Measurements from ENCODE around the gene MS4A10. TPM values are rescaled to one million over a fixed set of nuclear protein-coding genes. Genes with fewer than 3 reads are reported as not detected.

MS4A10 gene
- total and polyA plus RNA-seq, 9 of the 15 experiments (the other 6 are each of a cell fraction or from before 2014, with no cell fraction given): not detected

DNA sequence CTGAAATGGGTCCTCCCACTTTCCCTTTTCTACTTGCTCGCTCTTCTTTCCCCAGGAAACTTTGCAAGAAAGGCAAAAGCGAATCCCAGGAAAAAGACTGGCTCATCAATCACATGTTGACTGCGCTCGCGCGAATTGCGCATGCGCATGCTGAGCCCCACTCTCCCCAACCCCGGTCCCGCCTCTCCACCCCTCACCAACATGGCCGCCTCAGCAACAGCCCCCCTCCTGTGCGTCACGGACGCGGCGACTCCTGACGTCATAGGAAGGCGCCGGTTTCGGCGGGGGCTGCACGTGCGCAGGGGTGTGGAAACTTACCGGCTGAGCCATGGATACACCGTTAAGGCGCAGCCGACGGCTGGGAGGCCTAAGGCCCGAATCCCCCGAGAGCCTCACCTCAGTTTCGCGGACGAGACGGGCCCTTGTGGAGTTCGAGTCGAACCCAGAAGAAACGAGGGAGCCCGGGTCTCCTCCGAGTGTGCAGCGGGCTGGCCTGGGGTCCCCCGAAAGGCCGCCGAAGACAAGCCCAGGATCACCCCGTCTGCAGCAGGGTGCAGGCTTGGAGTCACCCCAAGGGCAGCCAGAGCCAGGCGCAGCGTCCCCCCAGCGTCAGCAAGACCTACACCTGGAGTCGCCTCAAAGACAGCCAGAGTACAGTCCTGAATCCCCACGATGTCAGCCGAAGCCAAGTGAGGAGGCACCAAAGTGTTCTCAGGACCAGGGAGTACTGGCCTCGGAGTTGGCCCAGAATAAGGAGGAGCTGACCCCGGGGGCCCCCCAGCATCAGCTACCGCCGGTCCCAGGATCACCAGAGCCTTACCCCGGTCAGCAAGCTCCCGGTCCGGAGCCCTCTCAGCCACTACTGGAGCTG is 56.9 kb downstream of the MS4A10 start, which contains the start of gene CCDC86 (continued):
- TF ChIP-seq, protein P1, sequence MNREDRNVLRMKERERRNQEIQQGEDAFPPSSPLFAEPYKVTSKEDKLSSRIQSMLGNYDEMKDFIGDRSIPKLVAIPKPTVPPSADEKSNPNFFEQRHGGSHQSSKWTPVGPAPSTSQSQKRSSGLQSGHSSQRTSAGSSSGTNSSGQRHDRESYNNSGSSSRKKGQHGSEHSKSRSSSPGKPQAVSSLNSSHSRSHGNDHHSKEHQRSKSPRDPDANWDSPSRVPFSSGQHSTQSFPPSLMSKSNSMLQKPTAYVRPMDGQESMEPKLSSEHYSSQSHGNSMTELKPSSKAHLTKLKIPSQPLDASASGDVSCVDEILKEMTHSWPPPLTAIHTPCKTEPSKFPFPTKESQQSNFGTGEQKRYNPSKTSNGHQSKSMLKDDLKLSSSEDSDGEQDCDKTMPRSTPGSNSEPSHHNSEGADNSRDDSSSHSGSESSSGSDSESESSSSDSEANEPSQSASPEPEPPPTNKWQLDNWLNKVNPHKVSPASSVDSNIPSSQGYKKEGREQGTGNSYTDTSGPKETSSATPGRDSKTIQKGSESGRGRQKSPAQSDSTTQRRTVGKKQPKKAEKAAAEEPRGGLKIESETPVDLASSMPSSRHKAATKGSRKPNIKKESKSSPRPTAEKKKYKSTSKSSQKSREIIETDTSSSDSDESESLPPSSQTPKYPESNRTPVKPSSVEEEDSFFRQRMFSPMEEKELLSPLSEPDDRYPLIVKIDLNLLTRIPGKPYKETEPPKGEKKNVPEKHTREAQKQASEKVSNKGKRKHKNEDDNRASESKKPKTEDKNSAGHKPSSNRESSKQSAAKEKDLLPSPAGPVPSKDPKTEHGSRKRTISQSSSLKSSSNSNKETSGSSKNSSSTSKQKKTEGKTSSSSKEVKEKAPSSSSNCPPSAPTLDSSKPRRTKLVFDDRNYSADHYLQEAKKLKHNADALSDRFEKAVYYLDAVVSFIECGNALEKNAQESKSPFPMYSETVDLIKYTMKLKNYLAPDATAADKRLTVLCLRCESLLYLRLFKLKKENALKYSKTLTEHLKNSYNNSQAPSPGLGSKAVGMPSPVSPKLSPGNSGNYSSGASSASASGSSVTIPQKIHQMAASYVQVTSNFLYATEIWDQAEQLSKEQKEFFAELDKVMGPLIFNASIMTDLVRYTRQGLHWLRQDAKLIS (CRISPR knock-in tag; IDR thresholded peaks at IDR 0.05): no peak
- TF ChIP-seq HMG20A (CRISPR knock-in tag; conservative IDR thresholded peaks at IDR 0.05) (no peak), U2AF1 (optimal IDR thresholded peaks at IDR 0.05; ENCODE audit: low read depth, low read length) (no peak), ATF1 (CRISPR knock-in tag; IDR thresholded peaks at IDR 0.05) (peak; percentile 100), ATF1 (tag; IDR thresholded peaks at IDR 0.05) (peak; percentile 100), GABPB2 (CRISPR knock-in tag; conservative IDR thresholded peaks at IDR 0.05) (no peak), ZSCAN29 (IDR thresholded peaks at IDR 0.05) (no peak), ARID1B (IDR thresholded peaks at IDR 0.05) (0 out of 2 replicates have a peak, but pooled peaks have one; percentile 16), KLF1 (tag; IDR thresholded peaks at IDR 0.05) (no peak), SNRNP70 (optimal IDR thresholded peaks at IDR 0.05; ENCODE audit: low read depth, low read length) (no peak), NR1H2 (CRISPR knock-in tag; IDR thresholded peaks at IDR 0.05) (peak; percentile 92; the same call in 1 of the 2 replicates), HCFC1 (IDR thresholded peaks at IDR 0.05; ENCODE audit: low read depth, low read length) (peak; percentile 96), SIRT6 (IDR thresholded peaks at IDR 0.05; ENCODE audit: low read depth, low read length) (no peak), POLR3A (IDR thresholded peaks at IDR 0.05; ENCODE audit: borderline replicate concordance, extremely low read depth, insufficient read depth, insufficient read length) (no peak), SMAD4 (CRISPR knock-in tag; conservative IDR thresholded peaks at IDR 0.05) (peak; percentile 32; the same call in 1 of the 2 replicates), NFE2L1 (tag; IDR thresholded peaks at IDR 0.05; ENCODE audit: borderline replicate concordance, low read depth) (no peak), CBFA2T2 (conservative IDR thresholded peaks at IDR 0.05) (no peak; the same call in 1 of the 2 replicates), DPF2 (IDR thresholded peaks at IDR 0.05) (no peak), CSDE1 (IDR thresholded peaks at IDR 0.05) (peak in 1 of 2 experiments; percentile 97; a peak in 2 of 4 replicates)
- TF ChIP-seq, protein P2, sequence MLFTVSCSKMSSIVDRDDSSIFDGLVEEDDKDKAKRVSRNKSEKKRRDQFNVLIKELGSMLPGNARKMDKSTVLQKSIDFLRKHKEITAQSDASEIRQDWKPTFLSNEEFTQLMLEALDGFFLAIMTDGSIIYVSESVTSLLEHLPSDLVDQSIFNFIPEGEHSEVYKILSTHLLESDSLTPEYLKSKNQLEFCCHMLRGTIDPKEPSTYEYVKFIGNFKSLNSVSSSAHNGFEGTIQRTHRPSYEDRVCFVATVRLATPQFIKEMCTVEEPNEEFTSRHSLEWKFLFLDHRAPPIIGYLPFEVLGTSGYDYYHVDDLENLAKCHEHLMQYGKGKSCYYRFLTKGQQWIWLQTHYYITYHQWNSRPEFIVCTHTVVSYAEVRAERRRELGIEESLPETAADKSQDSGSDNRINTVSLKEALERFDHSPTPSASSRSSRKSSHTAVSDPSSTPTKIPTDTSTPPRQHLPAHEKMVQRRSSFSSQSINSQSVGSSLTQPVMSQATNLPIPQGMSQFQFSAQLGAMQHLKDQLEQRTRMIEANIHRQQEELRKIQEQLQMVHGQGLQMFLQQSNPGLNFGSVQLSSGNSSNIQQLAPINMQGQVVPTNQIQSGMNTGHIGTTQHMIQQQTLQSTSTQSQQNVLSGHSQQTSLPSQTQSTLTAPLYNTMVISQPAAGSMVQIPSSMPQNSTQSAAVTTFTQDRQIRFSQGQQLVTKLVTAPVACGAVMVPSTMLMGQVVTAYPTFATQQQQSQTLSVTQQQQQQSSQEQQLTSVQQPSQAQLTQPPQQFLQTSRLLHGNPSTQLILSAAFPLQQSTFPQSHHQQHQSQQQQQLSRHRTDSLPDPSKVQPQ (CRISPR knock-in tag; IDR thresholded peaks at IDR 0.05; ENCODE audit: borderline replicate concordance): peak; percentile 79; the same call in 1 of the 2 replicates
- TF ChIP-seq, protein P3, sequence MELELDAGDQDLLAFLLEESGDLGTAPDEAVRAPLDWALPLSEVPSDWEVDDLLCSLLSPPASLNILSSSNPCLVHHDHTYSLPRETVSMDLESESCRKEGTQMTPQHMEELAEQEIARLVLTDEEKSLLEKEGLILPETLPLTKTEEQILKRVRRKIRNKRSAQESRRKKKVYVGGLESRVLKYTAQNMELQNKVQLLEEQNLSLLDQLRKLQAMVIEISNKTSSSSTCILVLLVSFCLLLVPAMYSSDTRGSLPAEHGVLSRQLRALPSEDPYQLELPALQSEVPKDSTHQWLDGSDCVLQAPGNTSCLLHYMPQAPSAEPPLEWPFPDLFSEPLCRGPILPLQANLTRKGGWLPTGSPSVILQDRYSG (tag; conservative IDR thresholded peaks at IDR 0.05; ENCODE audit: low read depth): 0 out of 2 replicates have a peak, but pooled peaks have one; percentile 15
